ENCODE data around the gene PLXNC1. TPM values are rescaled to one million over a fixed set of nuclear protein-coding genes. Genes with fewer than 3 reads are reported as not detected.

The PLXNC1 gene
- polyA plus RNA-seq, 3 donors from 2014 or later: 2.3 to 3.3 (median 2.5) TPM

GRCh38 chr12:94219622-94220302 lies 71.4 kb downstream of the PLXNC1 start:
- no peak for DNase-seq
- no peak overlapping the region for H3K27ac Mint-ChIP-seq
- no peaks in the 10 kb centered on the region for H3K4me1 Mint-ChIP-seq
- H3K4me3 Mint-ChIP-seq: no peak overlapping the region
- H3K27me3 Mint-ChIP-seq (ENCODE audit: low read depth in 3 of 3): no peaks in the 10 kb centered on the region
- peaks cover 22 to 35% (median 32%) of the 10 kb centered on the region in 3 donors for H3K36me3 Mint-ChIP-seq
- H3K9me3 Mint-ChIP-seq: no peaks in the 10 kb centered on the region

GRCh38 chr12:94220804-94221203 lies 72.4 kb downstream of the PLXNC1 start:
- Mint-ChIP-seq H3K27me3 (ENCODE audit: low read depth in 3 of 3) (peaks cover 0 to 2% (median under 1%) of the 10 kb centered on the region in 3 donors), H3K4me1 (no peaks in the 10 kb centered on the region), H3K4me3 (no peak overlapping the region), H3K36me3 (peaks cover 22 to 41% (median 33%) of the 10 kb centered on the region in 3 donors), H3K9me3 (no peaks in the 10 kb centered on the region), H3K27ac (no peak overlapping the region)
- no peak for DNase-seq

- H3K4me3 Mint-ChIP-seq: no peak overlapping the region
- peaks cover 29 to 52% (median 43%) of the 10 kb centered on the region in 3 donors for H3K36me3 Mint-ChIP-seq
These were observed 74.1 kb downstream of the PLXNC1 start for GRCh38 chr12:94222351-94223084.

GRCh38 chr12:94223842-94224241 lies 75.5 kb downstream of the PLXNC1 start:
- DNase-seq: no peak
- Mint-ChIP-seq H3K36me3 (peaks cover 35 to 63% (median 54%) of the 10 kb centered on the region in 3 donors), H3K4me3 (no peak overlapping the region), H3K4me1 (no peaks in the 10 kb centered on the region), H3K27me3 (ENCODE audit: low read depth in 3 of 3) (peaks cover 0 to 2% (median 2%) of the 10 kb centered on the region in 3 donors), H3K9me3 (no peaks in the 10 kb centered on the region), H3K27ac (no peak overlapping the region)

More at GRCh38 chr12:94222351-94223084, 74.1 kb downstream of the PLXNC1 start:
- Mint-ChIP-seq H3K27ac (peak overlapping the region in 2 of 6 donors; percentile 5 to 46), H3K27me3 (ENCODE audit: low read depth in 3 of 3) (peaks cover 0 to 2% (median 2%) of the 10 kb centered on the region in 3 donors), H3K9me3 (no peaks in the 10 kb centered on the region), H3K4me1 (no peaks in the 10 kb centered on the region)
- no peak for DNase-seq

GRCh38 chr12:94225506-94225905 lies 77.1 kb downstream of the PLXNC1 start:
- Mint-ChIP-seq H3K4me1 (peaks cover 3 to 15% of the 10 kb centered on the region in 2 donors), H3K9me3 (no peaks in the 10 kb centered on the region), H3K4me3 (no peak overlapping the region), H3K27ac (peak overlapping the region in 1 of 6 donors; percentile 20), H3K36me3 (peaks cover 30 to 65% (median 42%) of the 10 kb centered on the region in 3 donors), H3K27me3 (ENCODE audit: low read depth in 3 of 3) (peaks cover 0 to 2% (median 2%) of the 10 kb centered on the region in 3 donors)
- no peak for DNase-seq

- no peaks in the 10 kb centered on the region for H3K9me3 Mint-ChIP-seq
- H3K27me3 Mint-ChIP-seq (ENCODE audit: low read depth in 3 of 3): peaks cover 0 to 2% (median 2%) of the 10 kb centered on the region in 3 donors
- peaks cover 7 to 21% of the 10 kb centered on the region in 2 donors for H3K4me1 Mint-ChIP-seq
- no peak for DNase-seq
- H3K4me3 Mint-ChIP-seq: no peak overlapping the region
- peak overlapping the region in 2 of 6 donors; percentile 2 to 20 for H3K27ac Mint-ChIP-seq
- peaks cover 24 to 61% (median 36%) of the 10 kb centered on the region in 3 donors for H3K36me3 Mint-ChIP-seq
These were observed 77.7 kb downstream of the PLXNC1 start for GRCh38 chr12:94225947-94226630.

GRCh38 chr12:94227066-94227465 lies 78.7 kb downstream of the PLXNC1 start:
- peaks cover 21 to 54% (median 37%) of the 10 kb centered on the region in 3 donors for H3K36me3 Mint-ChIP-seq
- H3K4me3 Mint-ChIP-seq: no peak overlapping the region
- H3K9me3 Mint-ChIP-seq: no peaks in the 10 kb centered on the region
- H3K27me3 Mint-ChIP-seq (ENCODE audit: low read depth in 3 of 3): peaks cover 0 to 2% (median 2%) of the 10 kb centered on the region in 3 donors
- no peak overlapping the region for H3K27ac Mint-ChIP-seq
- H3K4me1 Mint-ChIP-seq: peaks cover 7 to 22% of the 10 kb centered on the region in 2 donors
- DNase-seq: no peak

- Mint-ChIP-seq H3K4me3 (no peak overlapping the region), H3K27me3 (ENCODE audit: low read depth in 3 of 3) (peaks cover 0 to 2% (median 2%) of the 10 kb centered on the region in 3 donors), H3K4me1 (peaks cover 7 to 22% of the 10 kb centered on the region in 2 donors), H3K9me3 (no peaks in the 10 kb centered on the region), H3K27ac (no peak overlapping the region), H3K36me3 (peaks cover 17 to 51% (median 35%) of the 10 kb centered on the region in 3 donors)
- no peak for DNase-seq
These were observed 80.1 kb downstream of the PLXNC1 start for GRCh38 chr12:94228488-94228907.

GRCh38 chr12:94229902-94230301 lies 81.5 kb downstream of the PLXNC1 start:
- Mint-ChIP-seq H3K4me1 (peaks cover 7 to 22% of the 10 kb centered on the region in 2 donors), H3K9me3 (no peaks in the 10 kb centered on the region), H3K4me3 (no peak overlapping the region), H3K27ac (peak overlapping the region in 1 of 6 donors; percentile 31), H3K36me3 (peaks cover 13 to 47% (median 27%) of the 10 kb centered on the region in 3 donors), H3K27me3 (ENCODE audit: low read depth in 3 of 3) (peaks cover 0 to 2% (median 2%) of the 10 kb centered on the region in 3 donors)
- DNase-seq: no peak

GRCh38 chr12:94230357-94230905 lies 82.1 kb downstream of the PLXNC1 start:
- peaks cover 7 to 22% of the 10 kb centered on the region in 2 donors for H3K4me1 Mint-ChIP-seq
- H3K27ac Mint-ChIP-seq: peak overlapping the region; percentile 31 to 86 (median 68)
- no peak for DNase-seq
- peaks cover 13 to 42% (median 27%) of the 10 kb centered on the region in 3 donors for H3K36me3 Mint-ChIP-seq
- peaks cover 0 to 2% (median 0%) of the 10 kb centered on the region in 3 donors for H3K27me3 Mint-ChIP-seq (ENCODE audit: low read depth in 3 of 3)
- H3K4me3 Mint-ChIP-seq: peak overlapping the region in 3 of 5 donors; percentile 6 to 49 (median 14)
- no peaks in the 10 kb centered on the region for H3K9me3 Mint-ChIP-seq

- DNase-seq: no peak
- no peak overlapping the region for H3K4me3 Mint-ChIP-seq
These were observed 83.3 kb downstream of the PLXNC1 start for GRCh38 chr12:94231709-94232108.

GRCh38 chr12:94235848-94236247 lies 87.5 kb downstream of the PLXNC1 start:
- Mint-ChIP-seq H3K4me3 (no peak overlapping the region), H3K4me1 (peaks cover 0 to 20% of the 10 kb centered on the region in 2 donors), H3K27me3 (ENCODE audit: low read depth in 3 of 3) (no peaks in the 10 kb centered on the region), H3K36me3 (peaks cover 20 to 50% (median 24%) of the 10 kb centered on the region in 3 donors), H3K27ac (peak overlapping the region in 1 of 6 donors; percentile 35), H3K9me3 (no peaks in the 10 kb centered on the region)
- DNase-seq: no peak

More at GRCh38 chr12:94231709-94232108, 83.3 kb downstream of the PLXNC1 start:
- H3K9me3 Mint-ChIP-seq: no peaks in the 10 kb centered on the region
- H3K27me3 Mint-ChIP-seq (ENCODE audit: low read depth in 3 of 3): no peaks in the 10 kb centered on the region
- peak overlapping the region in 1 of 6 donors; percentile 0 for H3K27ac Mint-ChIP-seq
- peaks cover 7 to 25% of the 10 kb centered on the region in 2 donors for H3K4me1 Mint-ChIP-seq
- H3K36me3 Mint-ChIP-seq: peaks cover 17 to 50% (median 23%) of the 10 kb centered on the region in 3 donors

GRCh38 chr12:94239332-94239993 lies 91.1 kb downstream of the PLXNC1 start:
- no peaks in the 10 kb centered on the region for H3K9me3 Mint-ChIP-seq
- peaks cover 25 to 55% (median 30%) of the 10 kb centered on the region in 3 donors for H3K36me3 Mint-ChIP-seq
- H3K4me1 Mint-ChIP-seq: peaks cover 17 to 41% of the 10 kb centered on the region in 2 donors
- no peak overlapping the region for H3K27ac Mint-ChIP-seq
- H3K4me3 Mint-ChIP-seq: no peak overlapping the region
- DNase-seq: no peak
- H3K27me3 Mint-ChIP-seq (ENCODE audit: low read depth in 3 of 3): no peaks in the 10 kb centered on the region

Data from immature natural killer cell (primary cell).